PFSK-1 (cell line): ENCODE data around the gene MAST2.

ENCODE experiments used
- POLR2AphosphoS5 ChIP-seq: IDR thresholded peaks from 2 replicates; pipeline ENCODE4 v1.6.1; 2012; ENCODE audit warnings: low read depth, mild to moderate bottlenecking, control low read depth, low read length, moderate library complexity
- REST ChIP-seq, 2 experiments: IDR thresholded peaks; 2 replicates each; pipeline versions ENCODE4 v1.6.1 to v1.8.0; 2011 to 2012; ENCODE audit warnings: low read depth in 2 of 2, low read length in 2 of 2, control low read depth in 1 of 2, inconsistent platforms in 1 of 2, mild to moderate bottlenecking in 1 of 2, moderate library complexity in 1 of 2; ENCODE audit not compliant: insufficient read depth in 1 of 2
- SIN3A ChIP-seq: IDR thresholded peaks from 2 replicates; pipeline ENCODE4 v1.6.1; 2012; ENCODE audit warnings: mild to moderate bottlenecking, low read length, moderate library complexity, borderline replicate concordance; ENCODE audit not compliant: insufficient read depth
- TAF1 ChIP-seq: IDR thresholded peaks from 2 replicates; pipeline ENCODE4 v1.6.1; 2012; ENCODE audit warnings: low read length, control low read depth, borderline replicate concordance; ENCODE audit not compliant: insufficient read depth

GRCh38 chr1:46030074-46030870 lies 226.9 kb downstream of the MAST2 start:
- TF ChIP-seq SIN3A (no peak), POLR2AphosphoS5 (no peak), REST (IDR thresholded peaks at IDR 0.05; ENCODE audit: insufficient read depth in 1 of 2, low read depth in 2 of 2, low read length in 2 of 2) (no peak), TAF1 (no peak)
